Chondrocyte (in vitro differentiated cells): ENCODE data around the gene DIAPH2. TPM values are rescaled to one million over a fixed set of nuclear protein-coding genes. Genes with fewer than 3 reads are reported as not detected.

Experiments used
- DNase-seq: peaks from one replicate; pipeline ENCODE4 v3.0.0; 2021; ENCODE audit warnings: mixed read lengths, low spot score
- H3K27ac Mint-ChIP-seq: one replicate; pipeline ENCODE4 v1.8.0; 2021; ENCODE audit warnings: mild to moderate bottlenecking, moderate library complexity, mixed read lengths; ENCODE audit not compliant: unreplicated experiment
- H3K27me3 Mint-ChIP-seq: 2 replicates; pipeline ENCODE4 v1.8.0; 2021; ENCODE audit warnings: low read depth, mixed read lengths
- H3K36me3 Mint-ChIP-seq: 2 replicates; pipeline ENCODE4 v1.8.0; 2021; ENCODE audit warnings: low read depth, mixed read lengths
- H3K4me1 Mint-ChIP-seq: 2 replicates; pipeline ENCODE4 v1.8.0; 2021; ENCODE audit warnings: low read depth, mild to moderate bottlenecking, mixed read lengths
- H3K4me3 Mint-ChIP-seq: one replicate; pipeline ENCODE4 v1.8.0; 2021; ENCODE audit warnings: mild to moderate bottlenecking, moderate library complexity, mixed read lengths; ENCODE audit not compliant: unreplicated experiment
- H3K9me3 Mint-ChIP-seq: 2 replicates; pipeline ENCODE4 v1.8.0; 2021; ENCODE audit warnings: low read depth, mixed read lengths
- total RNA-seq: library from RNA; stranded (reverse); gene quantifications from 3 replicates; pipeline ENCODE4 v1.2.1, GENCODE V29; 2021
- TF ChIP-seq, protein P1 (sequence below): fragments of 200-600 bp; sonication (generic); IDR thresholded peaks from 2 replicates; pipeline ENCODE4 v1.5.0; 2021; ENCODE audit warnings: antibody characterized with exemption, mild to moderate bottlenecking, moderate library complexity

The DIAPH2 gene
- total RNA-seq, 1 donor from 2014 or later: 14.5 TPM

- Mint-ChIP-seq H3K36me3 (no peaks in the 10 kb centered on the region), H3K27ac (no peak overlapping the region), H3K4me3 (no peak overlapping the region), H3K27me3 (no peaks in the 10 kb centered on the region), H3K9me3 (no peaks in the 10 kb centered on the region), H3K4me1 (peaks cover 9% of the 10 kb centered on the region)
- DNase-seq: no peak
- TF ChIP-seq, protein P1, sequence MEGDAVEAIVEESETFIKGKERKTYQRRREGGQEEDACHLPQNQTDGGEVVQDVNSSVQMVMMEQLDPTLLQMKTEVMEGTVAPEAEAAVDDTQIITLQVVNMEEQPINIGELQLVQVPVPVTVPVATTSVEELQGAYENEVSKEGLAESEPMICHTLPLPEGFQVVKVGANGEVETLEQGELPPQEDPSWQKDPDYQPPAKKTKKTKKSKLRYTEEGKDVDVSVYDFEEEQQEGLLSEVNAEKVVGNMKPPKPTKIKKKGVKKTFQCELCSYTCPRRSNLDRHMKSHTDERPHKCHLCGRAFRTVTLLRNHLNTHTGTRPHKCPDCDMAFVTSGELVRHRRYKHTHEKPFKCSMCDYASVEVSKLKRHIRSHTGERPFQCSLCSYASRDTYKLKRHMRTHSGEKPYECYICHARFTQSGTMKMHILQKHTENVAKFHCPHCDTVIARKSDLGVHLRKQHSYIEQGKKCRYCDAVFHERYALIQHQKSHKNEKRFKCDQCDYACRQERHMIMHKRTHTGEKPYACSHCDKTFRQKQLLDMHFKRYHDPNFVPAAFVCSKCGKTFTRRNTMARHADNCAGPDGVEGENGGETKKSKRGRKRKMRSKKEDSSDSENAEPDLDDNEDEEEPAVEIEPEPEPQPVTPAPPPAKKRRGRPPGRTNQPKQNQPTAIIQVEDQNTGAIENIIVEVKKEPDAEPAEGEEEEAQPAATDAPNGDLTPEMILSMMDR: no peak
Measured at GRCh38 chrX:96792047-96792446, 107.4 kb downstream of the DIAPH2 start.

DNA sequence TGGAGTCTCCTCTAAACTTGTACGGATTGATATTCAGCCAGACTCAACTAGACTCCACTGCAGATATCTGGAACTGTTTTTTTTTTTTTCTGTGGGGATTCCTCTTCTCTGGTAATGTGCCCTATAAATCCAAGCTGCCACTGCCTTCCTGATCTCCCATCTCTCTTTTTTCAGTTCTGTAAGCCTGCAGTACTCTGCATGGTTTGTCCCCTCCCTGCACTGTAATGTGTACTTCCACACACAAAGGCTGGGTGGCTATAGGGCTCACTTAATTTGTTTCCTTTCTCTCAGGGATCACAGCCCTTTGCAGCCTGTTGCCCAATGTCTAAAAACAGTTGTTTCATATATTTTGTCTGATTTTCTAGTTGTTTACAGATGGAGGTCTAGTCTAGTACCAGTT is 114.3 kb downstream of the DIAPH2 start:
- no peaks in the 10 kb centered on the region for H3K27me3 Mint-ChIP-seq
- H3K36me3 Mint-ChIP-seq: no peaks in the 10 kb centered on the region
- H3K9me3 Mint-ChIP-seq: no peaks in the 10 kb centered on the region
- H3K4me3 Mint-ChIP-seq: no peak overlapping the region
- TF ChIP-seq, protein P1: no peak
- H3K4me1 Mint-ChIP-seq: peaks cover 9% of the 10 kb centered on the region
- no peak overlapping the region for H3K27ac Mint-ChIP-seq
- no peak for DNase-seq

DNA sequence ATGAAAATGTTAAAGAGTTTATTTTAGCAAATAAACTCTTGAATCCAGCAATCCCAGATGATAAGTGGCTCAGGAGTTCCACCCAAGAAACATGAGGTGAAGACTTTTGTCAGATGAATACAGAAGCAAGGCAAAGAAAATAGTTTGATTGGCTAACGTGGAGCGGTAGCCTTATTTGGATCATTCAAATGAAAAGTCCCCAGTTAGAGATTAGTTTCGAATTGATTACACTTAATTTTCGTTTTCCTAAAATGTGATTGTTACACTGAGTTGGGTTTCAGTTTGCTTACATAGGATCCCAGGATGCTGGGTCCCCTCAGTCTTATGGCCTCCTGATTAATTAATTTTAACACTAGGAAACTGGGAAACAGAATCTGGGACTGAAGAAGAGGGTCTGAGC is 122.7 kb downstream of the DIAPH2 start:
- no peaks in the 10 kb centered on the region for H3K4me1 Mint-ChIP-seq
- H3K27ac Mint-ChIP-seq: no peak overlapping the region
- H3K36me3 Mint-ChIP-seq: peaks cover 1% of the 10 kb centered on the region

DNA sequence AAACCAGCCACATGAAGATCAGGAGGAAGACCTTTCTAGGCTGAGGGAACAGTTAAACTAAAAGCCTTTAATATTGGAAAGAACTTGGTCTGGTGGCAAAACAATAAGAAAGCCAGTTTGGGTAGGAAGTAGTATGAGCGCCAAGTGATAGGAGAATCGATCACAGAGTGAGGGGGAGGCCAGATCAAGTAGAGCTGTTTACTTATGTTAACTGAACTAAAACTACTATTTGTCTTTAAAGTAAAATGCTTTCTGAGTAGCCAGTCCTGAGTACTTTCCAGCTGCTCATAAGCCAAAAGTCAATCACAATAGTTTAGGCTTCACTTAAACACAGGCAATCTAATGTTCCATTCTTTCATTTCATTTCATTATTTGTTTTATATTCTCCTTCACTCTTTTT is 136.3 kb downstream of the DIAPH2 start:
- H3K27me3 Mint-ChIP-seq: no peaks in the 10 kb centered on the region
- no peaks in the 10 kb centered on the region for H3K36me3 Mint-ChIP-seq
- no peak for DNase-seq
- no peak overlapping the region for H3K27ac Mint-ChIP-seq
- peaks cover 2% of the 10 kb centered on the region for H3K9me3 Mint-ChIP-seq
- no peaks in the 10 kb centered on the region for H3K4me1 Mint-ChIP-seq
- TF ChIP-seq, protein P1: no peak
- H3K4me3 Mint-ChIP-seq: no peak overlapping the region

More for the DNA sequence above, 122.7 kb downstream of the DIAPH2 start:
- Mint-ChIP-seq H3K27me3 (no peaks in the 10 kb centered on the region), H3K9me3 (no peaks in the 10 kb centered on the region), H3K4me3 (no peak overlapping the region)
- TF ChIP-seq, protein P1: no peak
- no peak for DNase-seq

DNA sequence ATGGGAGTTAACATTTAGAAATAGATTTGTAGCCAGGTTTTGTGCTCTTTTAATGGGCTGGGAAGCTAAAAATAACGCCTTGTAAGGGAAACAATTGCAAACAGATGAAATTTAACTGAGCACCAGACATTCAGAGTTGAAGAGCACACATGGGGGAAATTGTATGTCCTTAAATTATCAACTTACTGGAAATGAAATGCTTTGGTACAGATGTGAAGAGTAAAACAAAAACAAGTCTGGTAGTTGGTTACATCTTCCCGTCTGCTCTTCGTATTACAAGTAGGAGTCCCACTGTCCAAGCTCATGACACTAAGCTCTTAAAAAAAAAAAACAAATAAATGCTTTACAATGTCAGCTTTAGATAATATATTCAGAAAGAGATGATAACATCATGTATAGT is 139.5 kb downstream of the DIAPH2 start:
- Mint-ChIP-seq H3K36me3 (no peaks in the 10 kb centered on the region), H3K9me3 (no peaks in the 10 kb centered on the region), H3K27ac (no peak overlapping the region), H3K4me1 (no peaks in the 10 kb centered on the region), H3K4me3 (no peak overlapping the region), H3K27me3 (no peaks in the 10 kb centered on the region)
- DNase-seq: no peak
- TF ChIP-seq, protein P1: no peak
